SH-SY5Y (cell line): ENCODE results near the gene HS3ST5.

Experiments
- GATA2 ChIP-seq: IDR thresholded peaks from 2 replicates; pipeline ENCODE4 v1.6.1; 2011; ENCODE audit warnings: mild to moderate bottlenecking, low read depth, low read length
- GATA3 ChIP-seq: IDR thresholded peaks from 2 replicates; pipeline ENCODE4 v1.6.1; 2011; ENCODE audit warnings: low read depth, mild to moderate bottlenecking, low read length, moderate library complexity

GRCh38 chr6:114354482-114354881 is 11.7 kb upstream of the HS3ST5 start:
- TF ChIP-seq GATA3, result no peak
- no peak for TF ChIP-seq GATA2
